ENCODE results near the gene FAM53B. TPM values are rescaled to one million over a fixed set of nuclear protein-coding genes. Genes with fewer than 3 reads are reported as not detected.
A peak's percentile ranks its signal among the peaks of the same experiment; 100 is the strongest.
"Not testable (repeated sequence)": the region's sequence is repeated elsewhere in the genome, so short reads cannot be mapped to it uniquely, and the experiment has no call there.

Gene FAM53B
- total RNA-seq, 1 donor from 2014 or later, result 41.3 TPM

- Mint-ChIP-seq H3K9me3 (no peaks in the 10 kb centered on the region), H3K27ac (ENCODE audit: unreplicated experiment) (no peak overlapping the region)
Measured at GRCh38 chr10:124754227-124754626, 10.0 kb upstream of the FAM53B start.

GRCh38 chr10:124748953-124749645, 4.9 kb upstream of the FAM53B start:
- Mint-ChIP-seq H3K4me1 (peaks cover 24% of the 10 kb centered on the region), H3K36me3 (ENCODE audit: low read depth) (no peaks in the 10 kb centered on the region), H3K27ac (ENCODE audit: unreplicated experiment) (no peak overlapping the region), H3K4me3 (peak overlapping the region; percentile 42), H3K27me3 (ENCODE audit: low read depth) (no peaks in the 10 kb centered on the region), H3K9me3 (no peaks in the 10 kb centered on the region)
- DNase-seq (ENCODE audit: low read depth, low spot score), result no peak
- TF ChIP-seq CTCF (conservative IDR thresholded peaks at IDR 0.05), result no peak

More at GRCh38 chr10:124754227-124754626, 10.0 kb upstream of the FAM53B start:
- Mint-ChIP-seq H3K4me1 (peaks cover 29% of the 10 kb centered on the region), H3K4me3 (no peak overlapping the region), H3K27me3 (ENCODE audit: low read depth) (no peaks in the 10 kb centered on the region), H3K36me3 (ENCODE audit: low read depth) (peaks cover 6% of the 10 kb centered on the region)
- TF ChIP-seq CTCF (conservative IDR thresholded peaks at IDR 0.05), result no peak
- no peak for DNase-seq (ENCODE audit: low read depth, low spot score)

DNA sequence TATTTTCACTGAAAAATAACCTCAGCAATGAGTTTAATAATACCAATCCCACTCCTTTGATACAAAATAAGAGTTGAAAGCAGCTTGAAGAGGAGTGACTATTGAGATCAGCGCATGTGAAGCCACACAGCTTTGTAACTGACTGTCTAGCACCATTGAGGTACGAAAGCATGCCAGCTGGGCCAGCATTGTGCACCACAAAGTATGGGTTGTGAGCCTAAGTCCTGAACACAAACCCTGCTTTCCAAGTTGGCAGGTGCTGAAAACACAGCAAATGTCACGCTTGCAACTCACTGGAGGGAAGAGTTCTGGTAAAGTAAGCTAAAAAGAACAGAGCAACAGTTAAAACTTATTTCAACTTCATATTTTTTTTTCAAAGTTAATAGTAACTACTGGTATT, 4.0 kb upstream of the FAM53B start:
- TF ChIP-seq CTCF (conservative IDR thresholded peaks at IDR 0.05), result no peak
- peaks cover 24% of the 10 kb centered on the region for H3K4me1 Mint-ChIP-seq
- no peak overlapping the region for H3K27ac Mint-ChIP-seq (ENCODE audit: unreplicated experiment)
- H3K36me3 Mint-ChIP-seq (ENCODE audit: low read depth), result no peaks in the 10 kb centered on the region
- H3K27me3 Mint-ChIP-seq (ENCODE audit: low read depth), result no peaks in the 10 kb centered on the region
- no peak for DNase-seq (ENCODE audit: low read depth, low spot score)
- no peak overlapping the region for H3K4me3 Mint-ChIP-seq
- H3K9me3 Mint-ChIP-seq, result no peaks in the 10 kb centered on the region

DNA sequence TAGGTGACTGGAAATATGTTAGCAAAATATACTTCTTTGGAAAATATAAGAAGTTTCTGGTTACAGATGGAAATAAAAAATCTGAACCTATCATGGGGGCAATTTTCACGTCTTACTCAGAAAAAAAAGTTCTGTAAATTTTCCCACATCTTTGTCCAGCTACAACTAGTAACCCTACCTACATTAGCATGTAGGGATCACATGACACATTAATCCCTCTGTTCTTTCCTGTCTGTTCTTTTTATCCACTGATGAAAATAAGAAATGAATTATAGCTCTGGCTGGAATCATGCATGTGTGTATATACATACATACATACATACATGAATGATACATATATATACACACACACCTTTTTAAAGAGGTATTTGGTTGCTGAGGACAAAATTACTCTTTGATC, 3.6 kb upstream of the FAM53B start:
- H3K27me3 Mint-ChIP-seq (ENCODE audit: low read depth), result peaks cover 1% of the 10 kb centered on the region
- H3K9me3 Mint-ChIP-seq, result no peaks in the 10 kb centered on the region
- no peak for DNase-seq (ENCODE audit: low read depth, low spot score)
- peaks cover 26% of the 10 kb centered on the region for H3K4me1 Mint-ChIP-seq
- H3K27ac Mint-ChIP-seq (ENCODE audit: unreplicated experiment), result no peak overlapping the region
- no peak overlapping the region for H3K4me3 Mint-ChIP-seq
- no peaks in the 10 kb centered on the region for H3K36me3 Mint-ChIP-seq (ENCODE audit: low read depth)
- no peak for TF ChIP-seq CTCF (conservative IDR thresholded peaks at IDR 0.05)

GRCh38 chr10:124746992-124747391, 2.8 kb upstream of the FAM53B start:
- Mint-ChIP-seq H3K4me3 (peak overlapping the region; percentile 38), H3K4me1 (peaks cover 32% of the 10 kb centered on the region), H3K9me3 (no peaks in the 10 kb centered on the region), H3K27ac (ENCODE audit: unreplicated experiment) (no peak overlapping the region), H3K36me3 (ENCODE audit: low read depth) (no peaks in the 10 kb centered on the region), H3K27me3 (ENCODE audit: low read depth) (peaks cover 3% of the 10 kb centered on the region)
- DNase-seq (ENCODE audit: low read depth, low spot score), result no peak
- TF ChIP-seq CTCF (conservative IDR thresholded peaks at IDR 0.05), result no peak

- H3K9me3 Mint-ChIP-seq; H3K36me3 Mint-ChIP-seq (ENCODE audit: low read depth); H3K27me3 Mint-ChIP-seq (ENCODE audit: low read depth); H3K27ac Mint-ChIP-seq (ENCODE audit: unreplicated experiment); DNase-seq (ENCODE audit: low read depth, low spot score): not testable (repeated sequence)
- Mint-ChIP-seq H3K4me3 (peak overlapping the region; percentile 81), H3K4me1 (peaks cover 37% of the 10 kb centered on the region)
Measured at GRCh38 chr10:124746447-124746846, 2.3 kb upstream of the FAM53B start.
